Islet of Langerhans (tissue), 1 donor: Measurements from ENCODE around the gene FLII.

Source experiments
- FAIRE-seq: peaks from one replicate; lab custom pipeline; 2011; peaks lifted over from hg19 to GRCh38; lab: Jason Lieb, UNC

The FLII gene

DNA sequence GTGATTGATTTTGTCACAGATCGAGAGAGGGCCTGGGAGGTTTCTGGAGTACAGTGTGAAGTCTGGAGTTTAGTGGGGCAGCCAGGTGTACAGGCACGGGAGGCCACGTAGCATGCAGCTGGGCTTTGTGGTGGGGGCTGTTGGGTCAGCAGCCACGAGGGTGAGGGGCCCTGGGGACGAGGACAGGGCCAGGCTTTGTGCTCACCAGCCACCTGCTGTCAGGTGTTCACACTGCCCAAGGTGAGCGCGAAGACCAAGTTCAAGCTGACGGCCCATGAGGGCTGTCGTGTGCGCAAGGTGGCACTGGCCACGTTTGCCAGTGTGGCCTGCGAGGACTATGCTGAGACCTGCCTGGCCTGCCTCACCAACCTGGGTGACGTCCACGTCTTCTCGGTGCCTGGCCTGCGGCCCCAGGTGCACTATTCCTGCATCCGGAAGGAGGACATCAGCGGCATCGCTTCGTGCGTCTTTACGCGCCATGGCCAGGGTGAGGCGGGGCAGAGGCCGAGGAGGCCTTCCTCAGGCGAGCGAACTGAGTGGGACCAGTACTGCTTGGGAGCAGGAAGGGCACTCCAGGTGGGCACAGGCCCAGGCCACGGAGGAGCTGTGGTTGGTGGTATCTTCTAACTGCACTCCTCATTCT is 17.2 kb downstream of the FLII start:
- no peak for FAIRE-seq

DNA sequence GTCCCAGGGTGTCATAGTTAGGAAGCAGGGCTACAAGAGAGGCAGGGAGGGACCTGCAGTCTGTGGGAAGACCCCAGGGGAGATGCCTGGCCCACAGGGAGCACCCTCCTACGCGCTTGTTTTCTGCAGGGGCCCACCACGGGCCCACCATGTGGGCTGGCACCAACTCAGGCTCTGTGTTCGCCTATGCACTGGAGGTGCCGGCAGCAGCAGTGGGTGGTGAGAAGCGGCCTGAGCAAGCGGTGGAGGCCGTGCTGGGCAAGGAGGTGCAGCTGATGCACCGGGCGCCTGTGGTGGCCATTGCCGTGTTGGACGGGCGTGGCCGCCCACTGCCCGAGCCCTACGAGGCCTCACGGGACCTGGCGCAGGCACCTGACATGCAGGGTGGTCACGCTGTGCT is 18.1 kb downstream of the FLII start:
- FAIRE-seq = no peak

DNA sequence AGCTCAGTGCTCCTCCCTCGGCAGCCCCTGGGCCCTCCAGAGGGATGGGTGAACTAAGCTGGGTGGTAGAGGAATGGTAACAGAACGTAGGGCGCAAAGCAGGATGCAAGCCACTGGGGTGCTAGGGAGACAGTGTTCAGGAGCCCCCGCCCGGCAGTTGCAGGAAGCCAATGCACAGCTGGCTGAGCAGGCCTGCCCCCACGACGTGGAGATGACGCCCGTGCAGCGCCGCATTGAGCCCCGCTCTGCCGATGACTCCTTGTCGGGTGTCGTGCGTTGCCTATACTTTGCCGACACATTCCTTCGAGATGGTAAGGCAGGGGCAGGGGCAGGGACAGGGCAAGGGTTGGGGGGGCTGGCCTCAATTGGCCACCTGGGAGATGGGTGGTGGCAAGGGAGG is 20.2 kb downstream of the FLII start:
- FAIRE-seq = no peak

DNA sequence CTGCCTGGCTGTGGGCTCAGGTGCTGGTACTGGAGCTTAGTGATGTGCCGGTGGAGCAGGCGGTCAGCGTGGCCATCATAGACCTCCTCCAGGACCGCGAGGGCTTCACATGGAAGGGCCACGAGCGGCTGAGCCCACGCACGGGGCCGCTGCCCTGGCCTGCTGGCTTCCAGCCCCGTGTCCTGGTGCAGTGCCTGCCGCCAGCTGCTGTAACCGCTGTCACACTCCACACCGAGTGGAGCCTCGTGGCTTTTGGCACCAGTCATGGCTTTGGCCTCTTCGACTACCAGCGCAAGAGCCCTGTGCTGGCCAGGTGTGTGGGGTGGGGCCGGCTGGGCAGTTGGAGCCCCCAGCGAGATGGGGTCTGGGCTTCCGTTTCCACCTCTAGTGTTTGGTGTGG is 21.1 kb downstream of the FLII start:
- FAIRE-seq = no peak

DNA sequence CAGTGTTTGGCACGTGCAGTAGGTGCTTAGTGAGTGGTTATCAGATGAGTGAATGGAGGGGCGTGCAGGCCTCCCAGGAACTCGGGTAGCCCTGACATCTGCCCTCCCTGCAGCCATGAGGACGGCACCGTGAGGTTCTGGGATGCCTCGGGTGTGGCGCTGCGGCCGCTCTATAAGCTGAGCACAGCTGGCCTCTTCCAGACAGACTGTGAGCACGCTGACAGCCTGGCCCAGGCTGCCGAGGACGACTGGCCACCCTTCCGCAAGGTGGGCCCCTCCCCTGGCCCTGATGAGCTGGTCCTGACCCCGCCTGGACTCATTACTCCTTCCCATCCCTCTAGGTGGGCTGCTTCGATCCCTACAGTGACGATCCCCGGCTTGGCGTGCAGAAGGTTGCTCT is 22.0 kb downstream of the FLII start:
- FAIRE-seq = no peak

DNA sequence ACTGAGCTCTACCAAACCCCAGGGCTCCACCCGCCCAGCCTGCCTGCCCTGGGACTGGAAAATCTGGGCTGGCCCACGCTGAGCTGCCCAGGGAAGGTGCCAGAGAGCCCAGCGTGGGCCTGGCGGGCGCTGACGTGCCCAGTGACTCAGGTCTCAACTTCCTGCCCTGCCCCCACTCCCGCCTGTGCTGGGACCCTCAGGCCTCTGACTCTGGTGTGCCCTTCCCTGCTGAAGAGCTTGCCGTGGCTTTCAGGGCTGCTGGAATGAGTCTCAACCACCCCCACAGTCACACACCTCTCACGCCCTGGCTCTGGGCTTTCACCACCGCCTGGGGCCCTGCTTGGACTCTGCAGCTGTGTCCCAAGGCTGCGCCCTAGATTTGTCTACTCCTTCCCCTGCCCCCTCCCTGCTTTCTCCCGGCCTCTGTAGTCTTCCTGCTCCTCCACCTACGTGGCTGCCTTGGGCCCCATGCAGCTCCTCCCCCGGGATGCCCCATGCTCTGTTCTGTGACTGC is 22.7 kb downstream of the FLII start:
- no peak for FAIRE-seq

DNA sequence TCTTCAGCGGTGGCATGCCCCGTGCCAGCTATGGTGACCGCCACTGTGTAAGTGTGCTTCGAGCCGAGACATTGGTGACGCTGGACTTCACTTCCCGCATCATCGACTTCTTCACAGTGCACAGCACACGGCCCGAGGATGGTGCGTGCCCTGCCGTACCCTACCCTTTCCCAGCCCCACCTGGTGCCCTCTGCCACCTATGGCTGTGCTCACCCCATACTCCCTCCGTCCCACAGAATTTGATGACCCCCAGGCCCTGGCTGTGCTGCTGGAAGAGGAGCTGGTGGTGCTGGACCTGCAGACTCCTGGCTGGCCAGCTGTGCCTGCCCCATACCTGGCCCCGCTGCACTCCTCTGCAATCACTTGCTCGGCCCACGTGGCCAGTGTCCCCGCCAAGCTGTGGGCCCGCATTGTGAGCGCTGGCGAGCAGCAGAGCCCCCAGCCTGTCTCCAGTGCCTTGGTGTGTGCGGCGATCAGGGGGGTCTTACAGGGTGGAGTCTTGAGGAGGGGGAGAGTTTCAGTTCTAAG is 23.6 kb downstream of the FLII start:
- FAIRE-seq = no peak

DNA sequence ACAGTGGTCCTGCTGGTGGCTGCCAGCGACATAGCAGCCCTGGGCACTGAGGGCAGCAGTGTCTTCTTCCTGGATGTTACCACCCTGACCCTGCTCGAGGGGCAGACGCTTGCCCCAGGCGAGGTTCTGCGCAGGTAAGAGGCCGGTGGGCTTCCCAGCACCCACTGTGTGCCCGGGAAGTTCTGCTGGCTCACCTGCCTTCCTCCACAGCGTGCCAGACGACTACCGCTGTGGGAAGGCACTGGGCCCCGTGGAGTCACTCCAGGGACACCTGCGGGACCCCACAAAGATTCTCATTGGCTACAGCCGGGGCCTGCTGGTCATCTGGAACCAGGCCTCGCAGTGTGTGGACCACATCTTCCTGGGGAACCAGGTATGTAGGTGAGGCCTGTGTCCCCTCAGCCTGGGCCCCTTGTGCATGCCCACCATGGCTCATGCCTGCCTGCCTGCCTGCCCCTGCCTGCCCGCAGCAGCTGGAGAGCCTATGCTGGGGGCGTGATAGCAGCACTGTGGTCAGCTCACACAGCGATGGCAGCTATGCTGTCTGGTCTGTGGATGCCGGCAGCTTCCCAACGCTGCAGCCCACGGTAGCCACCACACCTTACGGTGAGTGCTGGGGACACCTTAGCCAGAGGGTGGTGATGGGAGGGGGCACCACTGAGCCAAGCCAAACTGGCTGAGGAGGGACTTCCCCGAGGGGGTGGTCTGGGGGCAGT is 24.6 kb downstream of the FLII start:
- FAIRE-seq = no peak

DNA sequence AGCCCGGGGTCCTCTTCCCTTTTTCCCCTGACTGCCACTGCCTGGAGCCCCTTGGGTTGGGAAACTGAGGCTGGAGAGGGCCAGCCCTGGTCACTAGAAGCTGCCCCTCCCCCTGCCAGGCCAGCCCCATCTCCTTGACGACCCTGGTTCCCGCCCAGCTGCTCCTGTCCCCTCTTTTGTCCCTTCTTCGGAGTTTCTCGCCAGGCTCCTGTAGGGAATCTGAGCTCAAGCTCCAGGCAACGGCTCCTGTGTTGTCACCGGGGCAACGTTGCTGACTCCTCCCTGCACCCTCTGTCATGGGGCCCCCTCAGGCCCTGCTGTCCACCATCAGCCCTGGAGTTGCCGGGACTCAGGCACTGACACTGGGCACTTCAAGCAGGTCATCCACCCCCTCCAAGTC is 27.4 kb downstream of the FLII start:
- no peak for FAIRE-seq

DNA sequence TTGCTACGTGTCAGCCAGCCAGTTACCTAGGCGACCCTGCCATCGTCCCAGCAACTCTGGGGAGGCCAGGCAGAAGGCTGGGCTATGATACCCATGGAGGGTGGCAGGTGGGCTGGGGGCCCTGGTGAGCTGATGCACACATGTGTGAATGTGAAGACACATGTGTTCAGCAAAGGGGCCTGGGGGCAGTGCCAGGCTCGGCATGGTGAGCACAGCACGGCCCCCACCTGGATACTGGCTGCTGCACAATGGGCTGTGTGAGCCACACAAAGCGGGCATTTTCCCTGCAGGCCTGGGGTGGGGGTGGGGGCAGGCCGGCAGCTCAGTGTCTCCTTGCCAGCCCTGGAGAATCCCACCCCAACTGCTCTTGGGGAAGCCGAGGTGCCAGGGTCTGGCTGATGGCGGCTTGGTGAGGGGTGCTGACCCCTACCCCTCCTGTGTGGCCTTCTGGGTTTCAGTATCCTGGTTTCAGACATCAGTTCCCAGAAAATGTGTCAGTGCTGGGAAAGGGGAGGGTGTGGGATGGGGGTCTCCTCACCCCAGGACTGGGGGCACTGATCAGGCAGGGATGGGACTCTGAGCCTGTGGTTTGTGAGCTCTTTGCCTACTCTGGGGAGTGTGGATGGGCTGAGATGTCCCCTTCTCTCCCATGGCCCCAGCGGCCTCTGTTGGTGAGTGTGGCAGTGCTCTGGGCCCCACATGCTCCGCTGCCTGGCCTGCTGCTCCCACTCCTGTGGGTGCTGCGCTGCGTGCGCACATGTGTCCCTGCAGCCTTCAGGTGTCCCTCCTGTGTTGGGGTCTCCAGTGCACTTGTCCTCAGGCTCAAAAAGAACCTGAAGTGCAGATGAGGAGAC is 28.0 kb downstream of the FLII start:
- FAIRE-seq = no peak

DNA sequence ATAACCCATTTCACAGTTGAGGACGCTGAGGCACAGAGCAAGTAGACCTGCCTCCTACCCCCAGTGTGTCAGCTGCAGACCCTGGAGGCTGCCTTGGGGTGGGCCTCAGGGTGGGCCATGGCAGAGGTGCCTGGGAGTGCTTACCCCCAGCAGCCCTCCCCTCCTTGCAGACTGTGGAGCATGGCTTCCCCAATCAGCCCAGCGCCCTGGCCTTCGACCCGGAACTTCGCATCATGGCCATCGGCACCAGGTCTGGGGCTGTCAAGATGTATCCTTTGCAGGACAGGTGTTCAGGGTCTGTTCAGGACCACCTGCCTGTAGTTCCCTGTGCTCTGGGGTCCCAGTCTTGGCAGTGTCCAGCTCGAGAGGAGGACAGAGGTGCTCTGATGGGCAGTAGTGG is 28.8 kb downstream of the FLII start:
- FAIRE-seq = no peak

DNA sequence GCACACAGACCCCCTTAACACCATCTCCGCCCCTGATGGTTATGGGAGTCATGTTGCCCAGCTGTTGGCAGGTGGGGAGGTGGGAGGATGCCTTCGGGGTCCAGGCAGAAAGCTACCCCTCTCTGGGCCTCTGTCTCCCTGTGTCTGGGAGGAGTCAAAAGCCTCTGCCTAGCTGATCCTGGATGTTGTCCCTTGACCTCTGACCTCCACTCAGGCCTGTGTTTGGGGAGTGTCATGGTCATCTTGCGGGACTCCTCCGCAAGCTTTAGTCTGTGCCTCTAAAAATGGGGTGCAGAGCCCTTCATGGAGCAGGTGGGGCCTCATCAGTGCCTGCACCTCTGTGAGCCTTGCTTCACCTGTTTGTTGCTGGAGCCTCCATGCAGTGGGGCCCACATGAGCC is 29.3 kb downstream of the FLII start:
- FAIRE-seq = no peak

DNA sequence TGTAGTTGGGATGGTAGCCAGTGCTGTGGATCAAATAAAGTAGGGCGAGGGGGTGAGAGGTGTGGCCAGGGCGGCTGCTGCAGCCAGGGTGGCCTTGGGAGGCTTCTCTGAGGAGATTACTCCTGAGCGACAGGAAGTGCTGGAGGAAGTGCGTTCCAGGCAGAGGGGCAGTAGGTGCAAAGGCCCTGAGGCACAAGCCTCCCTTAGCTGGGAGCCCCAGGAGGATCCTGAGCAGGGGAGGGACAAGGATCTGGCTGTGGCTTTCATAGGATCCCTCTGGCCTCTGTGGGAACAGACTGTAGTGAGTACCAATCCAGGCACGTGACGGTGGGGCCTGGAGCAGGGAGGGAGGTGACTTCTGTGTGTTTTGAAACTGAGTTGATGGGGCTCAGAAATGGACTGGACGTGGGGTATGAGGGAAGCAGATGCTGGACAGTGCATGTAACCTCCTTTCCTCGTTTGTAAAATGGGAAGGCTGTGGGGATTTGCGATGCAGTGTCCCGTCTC is 30.3 kb downstream of the FLII start:
- no peak for FAIRE-seq

DNA sequence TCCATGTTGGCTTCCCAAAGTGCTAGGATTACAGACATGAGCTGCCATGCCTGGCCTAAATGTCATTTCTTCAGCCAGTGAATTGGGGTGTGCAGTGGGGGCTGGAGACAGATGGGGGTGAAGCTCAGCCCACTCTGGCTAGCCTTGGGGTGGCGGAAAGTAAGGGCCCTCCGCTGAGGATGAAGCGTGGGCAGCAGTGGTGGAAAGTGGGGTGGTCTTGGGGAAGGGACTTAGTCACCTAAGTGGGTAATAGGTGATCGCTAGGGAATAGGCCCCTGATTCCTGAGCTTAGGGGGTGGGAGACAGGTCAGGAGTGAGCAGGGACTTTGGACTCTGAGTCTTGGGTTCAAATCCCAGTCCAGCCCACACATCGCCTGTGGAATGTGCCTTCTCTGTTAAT is 30.9 kb downstream of the FLII start:
- FAIRE-seq = no peak

DNA sequence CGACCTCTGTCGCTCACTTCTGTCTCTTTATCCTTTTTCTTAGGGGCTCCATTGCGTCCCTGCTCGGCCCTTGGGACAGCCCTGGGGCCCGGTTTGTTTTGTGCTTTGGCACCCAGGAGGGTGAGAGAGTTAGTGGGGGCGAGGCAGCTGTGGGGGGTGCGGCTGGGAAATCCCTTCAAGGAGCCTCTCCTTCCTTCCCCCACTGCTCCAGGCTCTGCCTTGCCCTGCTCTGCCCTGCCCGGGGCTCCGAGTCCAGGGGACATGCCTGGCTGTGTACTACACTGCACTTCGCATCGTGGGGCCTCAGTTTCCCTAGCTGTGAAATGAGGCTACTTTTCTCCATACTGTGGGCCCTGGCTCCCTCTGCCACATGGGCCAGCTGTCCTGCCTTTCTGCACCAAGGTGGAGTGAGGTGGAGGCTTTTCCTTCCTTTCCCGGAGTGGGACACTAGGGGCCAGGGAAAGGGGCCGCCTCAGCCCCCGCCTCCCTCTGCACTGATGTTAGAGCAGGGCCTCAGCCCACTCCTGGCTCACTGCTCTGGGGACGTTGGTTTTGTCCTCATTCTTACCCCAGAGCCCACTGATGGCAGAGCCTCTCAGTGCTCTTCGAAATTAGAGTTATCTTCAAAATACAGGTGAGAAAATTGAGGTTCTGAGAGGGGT is 32.1 kb downstream of the FLII start:
- no peak for FAIRE-seq

DNA sequence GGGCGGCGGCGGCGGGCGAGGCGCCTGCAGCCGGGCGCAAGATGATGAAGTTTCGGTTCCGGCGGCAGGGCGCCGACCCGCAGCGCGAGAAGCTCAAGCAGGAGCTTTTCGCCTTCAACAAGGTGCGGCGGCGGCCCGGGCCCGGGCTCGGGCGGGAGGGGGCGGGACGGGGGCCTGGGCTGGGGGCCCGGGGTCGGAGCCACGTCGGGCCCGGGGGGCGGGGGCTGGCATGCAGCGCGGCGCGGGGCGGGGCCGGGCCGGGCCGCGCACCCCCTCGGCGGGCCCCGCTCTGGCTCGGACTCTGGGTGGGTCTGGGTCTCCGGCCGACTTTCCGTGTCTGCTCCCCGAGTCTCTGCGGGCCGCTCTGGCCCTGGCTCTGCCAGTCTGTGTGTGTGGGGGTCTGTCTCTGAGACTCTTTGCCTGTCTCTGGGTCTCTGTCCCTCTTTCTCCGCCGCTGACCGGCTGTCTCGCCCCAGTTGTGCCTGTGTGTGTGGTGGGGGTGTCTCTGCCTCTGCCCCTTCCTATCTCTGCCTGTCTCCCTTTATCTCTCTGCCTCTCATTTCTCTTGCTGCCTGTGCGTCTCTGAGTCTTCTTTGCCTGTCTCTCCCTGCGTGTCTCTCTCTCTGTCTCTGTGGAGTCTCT is 32.8 kb downstream of the FLII start:
- FAIRE-seq = no peak

DNA sequence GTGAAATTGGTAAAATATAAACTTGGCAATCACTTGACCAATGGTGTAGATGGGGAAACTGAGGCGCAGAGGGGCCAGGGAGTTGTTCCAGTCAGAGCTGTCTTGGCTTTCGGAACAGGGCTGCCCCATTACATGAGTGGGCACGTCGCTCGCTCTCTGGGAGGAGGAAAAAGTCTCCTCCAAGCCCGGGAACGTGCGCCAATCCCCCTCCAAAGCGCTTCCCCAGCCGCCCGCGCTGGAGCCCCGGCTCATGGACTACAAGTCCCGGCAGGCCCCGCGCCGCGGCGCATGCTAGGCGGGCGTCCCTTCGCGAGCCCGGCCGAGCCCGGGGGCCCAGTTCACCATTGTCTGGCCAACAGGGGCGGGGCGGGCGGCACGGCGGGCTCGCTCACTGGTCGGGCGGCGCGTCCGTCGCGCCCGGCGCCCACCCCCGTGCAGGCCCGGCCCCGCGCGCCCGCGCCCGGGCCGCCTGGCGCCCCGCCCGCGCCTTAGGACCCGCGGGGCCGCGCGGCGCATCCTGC is 33.4 kb downstream of the FLII start, which contains the start of gene LLGL1:
LLGL1 (plus strand) TSS at position 515 of the 521 bp plus-strand sequence. CDS start 48 bp downstream, outside the sequence.
- no peak for FAIRE-seq

DNA sequence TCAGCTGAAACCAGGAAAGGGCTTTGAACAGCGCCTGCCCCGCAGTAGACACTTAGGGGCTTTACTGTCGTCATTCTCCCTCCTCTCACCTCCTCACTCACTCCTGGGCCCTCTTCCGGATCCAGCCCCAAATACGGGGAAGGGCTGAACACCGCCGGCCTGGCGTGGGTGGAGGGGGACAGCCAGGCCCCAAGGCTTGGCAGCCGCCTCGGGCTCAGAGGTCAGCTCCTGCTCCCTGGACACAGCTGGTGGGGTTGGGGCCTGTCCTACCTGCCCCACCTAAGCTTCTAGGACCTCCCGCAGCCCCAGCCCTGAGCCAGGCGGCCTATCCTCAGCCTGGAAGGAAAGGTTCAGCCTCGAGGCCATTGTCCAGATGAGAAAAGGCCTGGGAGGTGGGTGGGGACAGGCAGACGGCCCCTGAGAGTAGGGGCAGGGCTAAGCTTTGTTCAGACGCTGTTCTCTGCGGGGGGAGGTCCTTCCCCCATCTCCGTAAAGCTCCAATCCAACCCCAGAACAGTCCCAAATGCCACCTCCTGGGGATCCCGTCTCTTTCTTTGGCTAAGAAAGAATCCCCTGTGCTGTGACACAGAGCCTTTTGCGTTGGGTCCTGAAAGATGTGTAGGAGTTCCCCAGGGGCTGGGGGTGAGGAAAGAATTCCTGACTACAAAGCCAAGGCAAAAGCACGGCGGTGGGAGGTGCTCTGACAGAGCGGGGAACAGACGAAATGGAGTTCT is 34.0 kb downstream of the FLII start:
- FAIRE-seq = no peak

DNA sequence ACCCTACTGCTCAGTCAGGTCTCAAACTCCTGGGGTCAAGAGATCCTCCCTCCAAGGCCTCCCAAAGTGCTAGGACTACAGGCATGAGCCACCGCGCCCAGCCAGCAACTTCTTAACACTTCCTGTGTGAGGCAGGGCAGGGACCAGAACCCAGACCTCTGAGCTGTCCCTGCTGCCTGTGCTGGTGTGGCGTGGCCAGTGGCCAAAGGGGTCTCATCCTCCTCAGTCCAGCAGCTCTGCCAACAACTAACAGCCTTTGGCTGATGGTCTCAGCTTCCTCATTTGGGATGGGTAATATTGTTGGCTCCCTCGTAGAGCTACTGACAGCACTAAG is 34.5 kb downstream of the FLII start:
- FAIRE-seq = no peak

DNA sequence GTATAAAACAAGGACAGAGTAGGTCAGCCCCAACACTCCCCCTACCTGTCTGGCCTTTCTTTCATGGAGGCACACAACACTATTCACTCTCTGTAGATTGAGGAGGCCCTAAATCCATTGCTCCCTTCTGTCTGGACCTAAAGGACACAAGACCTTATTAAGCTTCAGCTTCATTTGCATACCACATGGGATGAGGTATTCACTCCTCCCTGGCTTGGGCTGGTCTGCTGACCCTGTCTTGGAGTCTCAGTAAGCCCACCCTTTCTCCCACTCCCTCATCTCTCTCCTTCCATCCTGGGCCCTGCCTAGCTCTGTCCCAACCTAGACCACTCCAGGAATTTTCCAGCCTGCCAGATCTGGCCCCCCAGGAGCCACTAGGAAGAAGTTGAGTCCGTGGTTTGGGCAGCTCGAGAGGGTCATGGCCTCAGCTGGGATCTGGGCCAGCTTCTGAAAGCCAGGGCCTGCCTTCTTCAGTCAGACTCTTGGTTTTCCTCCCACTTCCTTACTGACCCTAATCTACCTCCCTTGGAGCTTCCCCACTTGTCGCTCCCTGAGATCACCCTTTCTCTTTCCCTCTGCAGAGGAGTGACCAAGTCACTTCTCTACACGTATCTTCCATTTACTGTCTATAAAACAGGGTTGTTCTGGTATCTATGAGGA is 39.7 kb downstream of the FLII start:
- FAIRE-seq = no peak
